H9 (cell line): ENCODE data around the gene OR6S1. TPM values are rescaled to one million over a fixed set of nuclear protein-coding genes. Genes with fewer than 3 reads are reported as not detected.

ENCODE experiments used
- DNase-seq: peaks from one replicate; pipeline ENCODE4 v3.0.0-alpha.2; 2017
- H2AFZ ChIP-seq: one replicate; pipeline ENCODE4 v1.6.1; 2013; ENCODE audit warnings: mild to moderate bottlenecking, low read length, control low read depth, moderate library complexity
- H2AK5ac ChIP-seq: 2 replicates; pipeline ENCODE4 v1.6.1; 2013; ENCODE audit warnings: low read length, control low read depth, mixed read lengths; ENCODE audit not compliant: insufficient read length
- H2BK120ac ChIP-seq: one replicate; pipeline ENCODE4 v1.6.1; 2013; ENCODE audit warnings: low read depth, mild to moderate bottlenecking, low read length, control low read depth, inconsistent platforms; ENCODE audit not compliant: poor library complexity, severe bottlenecking
- H2BK12ac ChIP-seq: 2 replicates; pipeline ENCODE4 v1.6.1; 2013; ENCODE audit warnings: low read length, control low read depth, mixed read lengths, low read depth; ENCODE audit not compliant: insufficient read length
- H2BK15ac ChIP-seq: 2 replicates; pipeline ENCODE4 v1.6.1; 2013; ENCODE audit warnings: low read depth, low read length, control low read depth
- H2BK20ac ChIP-seq: one replicate; pipeline ENCODE4 v1.6.1; 2013; ENCODE audit warnings: low read depth, mild to moderate bottlenecking, low read length, control low read depth, inconsistent platforms; ENCODE audit not compliant: poor library complexity, severe bottlenecking
- H2BK5ac ChIP-seq: 2 replicates; pipeline ENCODE4 v1.6.1; 2013; ENCODE audit warnings: low read length, control low read depth, mixed read lengths; ENCODE audit not compliant: insufficient read length
- H3K14ac ChIP-seq: 2 replicates; pipeline ENCODE4 v1.6.1; 2013; ENCODE audit warnings: low read length, control low read depth; ENCODE audit not compliant: insufficient read depth
- H3K18ac ChIP-seq: 2 replicates; pipeline ENCODE4 v1.6.1; 2013; ENCODE audit warnings: low read depth, mild to moderate bottlenecking, mixed read lengths, low read length, control low read depth; ENCODE audit not compliant: insufficient read length
- H3K23ac ChIP-seq: 2 replicates; pipeline ENCODE4 v1.6.1; 2013; ENCODE audit warnings: low read length, control low read depth, mixed read lengths, low read depth; ENCODE audit not compliant: insufficient read length
- H3K23me2 ChIP-seq: 2 replicates; pipeline ENCODE4 v1.6.1; 2013; ENCODE audit warnings: low read depth, mild to moderate bottlenecking, mixed read lengths, low read length, control low read depth; ENCODE audit not compliant: insufficient read length, poor library complexity, severe bottlenecking
- H3K27ac ChIP-seq: 2 replicates; pipeline ENCODE4 v1.5.1; 2013; ENCODE audit warnings: low read length, control low read depth, mixed read lengths, low read depth; ENCODE audit not compliant: insufficient read length
- H3K27me3 ChIP-seq: 2 replicates; pipeline ENCODE4 v1.6.1; 2013; ENCODE audit warnings: low read length, control low read depth, inconsistent platforms; ENCODE audit not compliant: insufficient read depth
- H3K4ac ChIP-seq: 2 replicates; pipeline ENCODE4 v1.6.1; 2013; ENCODE audit warnings: low read depth, mild to moderate bottlenecking, control low read depth, inconsistent platforms, low read length, moderate library complexity
- H3K4me1 ChIP-seq: 2 replicates; pipeline ENCODE4 v1.6.1; 2013; ENCODE audit warnings: low read length, control low read depth, inconsistent platforms; ENCODE audit not compliant: insufficient read depth
- H3K4me2 ChIP-seq: 2 replicates; pipeline ENCODE4 v1.6.1; 2013; ENCODE audit warnings: low read length, control low read depth, mixed read lengths; ENCODE audit not compliant: insufficient read length, insufficient read depth
- H3K56ac ChIP-seq: 2 replicates; pipeline ENCODE4 v1.6.1; 2013; ENCODE audit warnings: low read depth, mild to moderate bottlenecking, mixed read lengths, low read length, control low read depth; ENCODE audit not compliant: insufficient read length
- H3K79me1 ChIP-seq: 2 replicates; pipeline ENCODE4 v1.6.1; 2013; ENCODE audit warnings: low read depth, mild to moderate bottlenecking, moderate library complexity, low read length, control low read depth, inconsistent platforms; ENCODE audit not compliant: insufficient read depth, poor library complexity, severe bottlenecking
- H3K79me2 ChIP-seq: 2 replicates; pipeline ENCODE4 v1.6.1; 2013; ENCODE audit warnings: low read length, control low read depth, inconsistent platforms; ENCODE audit not compliant: insufficient read depth
- H3K9ac ChIP-seq: 2 replicates; pipeline ENCODE4 v1.6.1; 2013; ENCODE audit warnings: low read length, control low read depth, mixed read lengths; ENCODE audit not compliant: insufficient read length; ENCODE audit errors: extremely low read depth
- H3K9me3 ChIP-seq: one replicate; pipeline ENCODE4 v1.6.1; 2013; ENCODE audit warnings: low read depth, low read length, inconsistent platforms; ENCODE audit not compliant: control insufficient read depth
- H3T11ph ChIP-seq: one replicate; pipeline ENCODE4 v1.6.1; 2013; ENCODE audit warnings: mild to moderate bottlenecking, low read length, control low read depth, inconsistent platforms
- H4K20me1 ChIP-seq: one replicate; pipeline ENCODE4 v1.6.1; 2013; ENCODE audit not compliant: control insufficient read depth, insufficient read length, insufficient read depth
- H4K5ac ChIP-seq: 2 replicates; pipeline ENCODE4 v1.6.1; 2013; ENCODE audit warnings: low read depth, mild to moderate bottlenecking, mixed read lengths, low read length, control low read depth; ENCODE audit not compliant: insufficient read length
- H4K8ac ChIP-seq: replicated peaks from 2 replicates; pipeline ENCODE4 v1.6.1; 2013; ENCODE audit warnings: low read length, control low read depth, mixed read lengths, low read depth; ENCODE audit not compliant: insufficient read length
- H4K91ac ChIP-seq: 2 replicates; pipeline ENCODE4 v1.6.1; 2013; ENCODE audit warnings: low read depth, mild to moderate bottlenecking, moderate library complexity, mixed read lengths, low read length, control low read depth; ENCODE audit not compliant: insufficient read length
- H3K27ac Mint-ChIP-seq, 3 experiments: 2 replicates in 2 of 3; 3 replicates in 1 of 3; pipeline ENCODE4 v1.8.0; 2020 to 2021; ENCODE audit warnings: mixed read lengths in 3 of 3, mild to moderate bottlenecking in 1 of 3, moderate library complexity in 1 of 3
- H3K27me3 Mint-ChIP-seq: 2 replicates; pipeline ENCODE4 v1.8.0; 2021; ENCODE audit warnings: low read depth, mild to moderate bottlenecking, moderate library complexity, mixed read lengths
- H3K36me3 Mint-ChIP-seq, 3 experiments: 2 replicates in 2 of 3; 3 replicates in 1 of 3; pipeline ENCODE4 v1.8.0; 2020 to 2021; ENCODE audit warnings: low read depth in 3 of 3, mixed read lengths in 3 of 3; ENCODE audit not compliant: insufficient read depth in 1 of 3
- H3K4me1 Mint-ChIP-seq, 2 experiments: 2 replicates each; pipeline ENCODE4 v1.8.0; 2020; ENCODE audit warnings: mixed read lengths in 2 of 2
- H3K4me3 Mint-ChIP-seq, 2 experiments: 2 replicates in 1 of 2; 3 replicates in 1 of 2; pipeline ENCODE4 v1.8.0; 2020 to 2021; ENCODE audit warnings: mild to moderate bottlenecking in 2 of 2, mixed read lengths in 2 of 2, moderate library complexity in 1 of 2
- H3K9me3 Mint-ChIP-seq, 2 experiments: 2 replicates in 1 of 2; 3 replicates in 1 of 2; pipeline ENCODE4 v1.8.0; 2020; ENCODE audit warnings: mild to moderate bottlenecking in 2 of 2, mixed read lengths in 2 of 2, moderate library complexity in 1 of 2
- CTCF ChIP-seq: fragments of 200-600 bp; sonication (generic); conservative IDR thresholded peaks from 3 replicates; pipeline ENCODE4 v1.8.0; 2021; ENCODE audit warnings: antibody characterized with exemption, mild to moderate bottlenecking
- WGBS: extraction: QIAGEN DNeasy Blood & Tissue Kit; methylation state at CpG from one replicate; pipeline ENCODE4 v1.1.7; 2013; ENCODE audit warnings: missing lambda C conversion rate, low lambda C conversion rate, mixed read lengths; ENCODE audit not compliant: insufficient read length; ENCODE audit errors: extremely low coverage; 5-methylcytosine and 5-hydroxymethylcytosine counted together
- total RNA-seq: library from RNA; stranded (reverse); gene quantifications from 2 replicates; pipeline ENCODE4 v1.2.1, GENCODE V29; 2021

Gene OR6S1
- total RNA-seq, 1 experiment from 2014 or later: not detected

- peak overlapping the region in 1 of 3 experiments; percentile 70; a peak in 1 of 7 replicates for H3K27ac Mint-ChIP-seq
- no peak overlapping the region for H2AFZ ChIP-seq
- no peaks in the 10 kb centered on the region for H3K79me2 ChIP-seq
- H2BK12ac ChIP-seq: no peak overlapping the region
- H2BK120ac ChIP-seq: no peak overlapping the region
- no peaks in the 10 kb centered on the region for H3K27me3 ChIP-seq
- H3K9me3 Mint-ChIP-seq: no peaks in the 10 kb centered on the region
- no peak for DNase-seq
- no peak overlapping the region for H3K18ac ChIP-seq
- no peak overlapping the region for H4K8ac ChIP-seq
- H3K27me3 Mint-ChIP-seq: no peaks in the 10 kb centered on the region
- no CpG with 5 or more reads among the region's 9 CpGs for WGBS
- no peak overlapping the region for H3K14ac ChIP-seq
- no peak overlapping the region for H3K27ac ChIP-seq
- no peaks in the 10 kb centered on the region for H3K4me1 ChIP-seq
- no peaks in the 10 kb centered on the region for H3K23me2 ChIP-seq
- no peak overlapping the region for H3K4ac ChIP-seq
- H2BK15ac ChIP-seq: no peak overlapping the region
- no peaks in the 10 kb centered on the region for H3K79me1 ChIP-seq
- no peaks in the 10 kb centered on the region for H4K20me1 ChIP-seq
- H3K9ac ChIP-seq: no peak overlapping the region
- peaks cover 5 to 9% of the 10 kb centered on the region in 2 experiments; a peak in 3 of 4 replicates for H3K4me1 Mint-ChIP-seq
- no peaks in the 10 kb centered on the region for H3K36me3 Mint-ChIP-seq
- H2BK5ac ChIP-seq: no peak overlapping the region
- no peak overlapping the region for H2BK20ac ChIP-seq
- no peak overlapping the region for H3K23ac ChIP-seq
- no peak for TF ChIP-seq CTCF
- H3K4me3 Mint-ChIP-seq: no peak overlapping the region
- H3T11ph ChIP-seq: no peak overlapping the region
- no peak overlapping the region for H2AK5ac ChIP-seq
- no peak overlapping the region for H3K4me2 ChIP-seq
- no peak overlapping the region for H4K91ac ChIP-seq
- H3K9me3 ChIP-seq: no peaks in the 10 kb centered on the region
- no peak overlapping the region for H4K5ac ChIP-seq
- no peak overlapping the region for H3K56ac ChIP-seq
Observed at GRCh38 chr14:20602583-20602982, 38.9 kb downstream of the OR6S1 start.
